Stimulated activated naive CD8-positive, alpha-beta T cell treated with anti-CD3 and anti-CD28 coated beads, Interleukin-15, Interleukin-2, amounts not matched to agents 100 ng/mL and 50 ng/mL, for 24 hours (primary cell): ENCODE measurements around the gene RASL12.

ENCODE experiments used
- H3K27ac Mint-ChIP-seq: one replicate; pipeline ENCODE4 v1.8.0; 2021; ENCODE audit warnings: mild to moderate bottlenecking, mixed read lengths
- H3K27me3 Mint-ChIP-seq: one replicate; pipeline ENCODE4 v1.8.0; 2021; ENCODE audit warnings: mixed read lengths
- H3K36me3 Mint-ChIP-seq: one replicate; pipeline ENCODE4 v1.8.0; 2021; ENCODE audit warnings: low read depth, mixed read lengths
- H3K4me1 Mint-ChIP-seq: one replicate; pipeline ENCODE4 v1.8.0; 2021; ENCODE audit warnings: low read depth, mixed read lengths
- H3K4me3 Mint-ChIP-seq: one replicate; pipeline ENCODE4 v1.8.0; 2021; ENCODE audit warnings: mild to moderate bottlenecking, mixed read lengths
- H3K9me3 Mint-ChIP-seq: one replicate; pipeline ENCODE4 v1.8.0; 2021; ENCODE audit warnings: mixed read lengths

RASL12 gene

GRCh38 chr15:65072617-65073016 lies 4.8 kb upstream of the RASL12 start:
- Mint-ChIP-seq H3K9me3 (no peaks in the 10 kb centered on the region), H3K27ac (no peak overlapping the region), H3K4me3 (no peak overlapping the region), H3K36me3 (no peaks in the 10 kb centered on the region), H3K27me3 (peaks cover 14% of the 10 kb centered on the region), H3K4me1 (peaks cover under 1% of the 10 kb centered on the region)

GRCh38 chr15:65072027-65072426 lies 4.2 kb upstream of the RASL12 start:
- Mint-ChIP-seq H3K27me3 (peaks cover 18% of the 10 kb centered on the region), H3K27ac (no peak overlapping the region)

GRCh38 chr15:65071381-65071811 lies 3.6 kb upstream of the RASL12 start:
- H3K4me1 Mint-ChIP-seq = no peaks in the 10 kb centered on the region
- H3K9me3 Mint-ChIP-seq = no peaks in the 10 kb centered on the region
- H3K4me3 Mint-ChIP-seq = no peak overlapping the region
- peaks cover 21% of the 10 kb centered on the region for H3K27me3 Mint-ChIP-seq
- H3K36me3 Mint-ChIP-seq = no peaks in the 10 kb centered on the region
- H3K27ac Mint-ChIP-seq = no peak overlapping the region

More at GRCh38 chr15:65072027-65072426, 4.2 kb upstream of the RASL12 start:
- Mint-ChIP-seq H3K9me3 (no peaks in the 10 kb centered on the region), H3K36me3 (no peaks in the 10 kb centered on the region), H3K4me3 (no peak overlapping the region), H3K4me1 (no peaks in the 10 kb centered on the region)

DNA sequence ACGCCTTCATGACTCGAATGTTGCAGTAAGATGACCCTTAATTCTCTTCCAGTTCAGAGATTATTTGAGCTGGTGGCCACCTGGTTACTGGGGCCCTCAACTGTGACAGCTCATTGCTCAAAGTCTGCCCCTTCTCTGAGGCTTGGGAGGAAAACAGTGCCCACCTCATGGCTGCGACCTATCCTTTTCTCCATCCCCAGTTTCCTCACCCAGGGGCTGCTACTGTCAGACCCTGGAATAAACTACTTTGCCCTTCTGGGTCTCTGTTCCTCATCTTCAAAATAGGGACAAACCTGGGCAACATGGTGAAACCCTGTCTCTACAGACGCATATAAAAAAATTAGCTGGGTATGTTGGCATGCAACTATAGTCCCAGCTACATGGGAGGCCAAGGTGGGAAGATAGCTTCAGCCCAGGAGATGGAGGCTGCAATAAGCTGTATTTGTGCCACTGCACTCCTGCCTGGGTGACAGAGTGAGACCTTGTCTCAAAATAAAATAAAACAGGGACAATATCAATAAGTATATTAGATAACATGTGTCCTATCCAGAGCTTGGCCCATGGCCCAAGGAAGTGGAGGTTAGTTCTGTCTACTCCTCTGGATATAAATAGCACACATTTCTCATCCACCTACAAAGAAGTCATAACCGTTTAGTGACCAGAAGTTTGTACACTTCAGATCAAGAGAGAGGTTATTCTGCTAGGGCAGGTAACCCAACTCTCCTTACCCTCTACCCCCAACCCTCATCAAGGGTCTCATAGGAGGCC lies 2.2 kb upstream of the RASL12 start:
- Mint-ChIP-seq H3K27me3 (peaks cover 27% of the 10 kb centered on the region), H3K4me1 (no peaks in the 10 kb centered on the region), H3K9me3 (no peaks in the 10 kb centered on the region), H3K36me3 (no peaks in the 10 kb centered on the region), H3K4me3 (no peak overlapping the region), H3K27ac (no peak overlapping the region)

DNA sequence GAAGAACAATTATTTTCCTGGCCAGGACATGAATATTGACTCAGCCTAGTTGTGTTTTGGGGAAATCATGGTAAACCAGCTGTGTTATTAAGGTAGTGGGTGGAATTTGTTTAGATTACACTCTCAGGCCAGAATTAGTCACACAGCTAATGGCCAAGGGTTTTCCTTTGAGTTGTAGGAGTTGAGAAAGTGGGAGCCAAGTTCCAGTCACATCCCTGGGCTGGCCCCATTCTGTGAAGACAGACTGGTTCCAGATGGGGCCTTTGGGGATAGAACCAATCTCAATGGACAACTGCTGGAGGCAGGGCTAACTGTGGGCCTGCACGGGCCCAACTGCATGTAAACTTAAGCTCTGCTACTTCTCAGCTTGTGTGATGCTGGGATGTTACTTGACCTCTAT lies 1.4 kb upstream of the RASL12 start:
- Mint-ChIP-seq H3K36me3 (no peaks in the 10 kb centered on the region), H3K27me3 (peaks cover 27% of the 10 kb centered on the region), H3K4me1 (no peaks in the 10 kb centered on the region), H3K27ac (no peak overlapping the region), H3K9me3 (no peaks in the 10 kb centered on the region), H3K4me3 (no peak overlapping the region)

GRCh38 chr15:65068403-65068788 lies 605 bp upstream of the RASL12 start:
- no peak overlapping the region for H3K4me3 Mint-ChIP-seq
- peaks cover 27% of the 10 kb centered on the region for H3K27me3 Mint-ChIP-seq
- H3K4me1 Mint-ChIP-seq = no peaks in the 10 kb centered on the region
- no peak overlapping the region for H3K27ac Mint-ChIP-seq
- no peaks in the 10 kb centered on the region for H3K9me3 Mint-ChIP-seq
- H3K36me3 Mint-ChIP-seq = no peaks in the 10 kb centered on the region

DNA sequence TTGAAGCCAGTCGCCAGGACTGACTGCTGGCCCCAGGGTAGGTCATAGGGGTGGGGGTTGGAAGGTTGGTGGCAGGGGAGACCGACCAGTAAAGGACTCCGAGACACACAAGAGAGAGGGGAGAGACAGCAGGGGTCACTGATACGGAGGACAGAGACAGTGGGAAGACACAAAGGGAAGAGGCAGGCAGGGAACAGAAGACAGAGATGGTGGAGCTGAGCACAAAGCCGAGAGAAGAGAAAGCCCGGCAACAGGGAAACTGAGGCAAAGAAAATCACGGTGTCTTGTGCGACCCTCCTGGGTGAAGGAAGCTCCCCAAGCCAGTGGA lies 510 bp downstream of the RASL12 start:
- no peaks in the 10 kb centered on the region for H3K4me1 Mint-ChIP-seq
- no peak overlapping the region for H3K4me3 Mint-ChIP-seq
- H3K36me3 Mint-ChIP-seq = no peaks in the 10 kb centered on the region
- H3K27ac Mint-ChIP-seq = no peak overlapping the region
- H3K27me3 Mint-ChIP-seq = peaks cover 27% of the 10 kb centered on the region
- H3K9me3 Mint-ChIP-seq = no peaks in the 10 kb centered on the region

DNA sequence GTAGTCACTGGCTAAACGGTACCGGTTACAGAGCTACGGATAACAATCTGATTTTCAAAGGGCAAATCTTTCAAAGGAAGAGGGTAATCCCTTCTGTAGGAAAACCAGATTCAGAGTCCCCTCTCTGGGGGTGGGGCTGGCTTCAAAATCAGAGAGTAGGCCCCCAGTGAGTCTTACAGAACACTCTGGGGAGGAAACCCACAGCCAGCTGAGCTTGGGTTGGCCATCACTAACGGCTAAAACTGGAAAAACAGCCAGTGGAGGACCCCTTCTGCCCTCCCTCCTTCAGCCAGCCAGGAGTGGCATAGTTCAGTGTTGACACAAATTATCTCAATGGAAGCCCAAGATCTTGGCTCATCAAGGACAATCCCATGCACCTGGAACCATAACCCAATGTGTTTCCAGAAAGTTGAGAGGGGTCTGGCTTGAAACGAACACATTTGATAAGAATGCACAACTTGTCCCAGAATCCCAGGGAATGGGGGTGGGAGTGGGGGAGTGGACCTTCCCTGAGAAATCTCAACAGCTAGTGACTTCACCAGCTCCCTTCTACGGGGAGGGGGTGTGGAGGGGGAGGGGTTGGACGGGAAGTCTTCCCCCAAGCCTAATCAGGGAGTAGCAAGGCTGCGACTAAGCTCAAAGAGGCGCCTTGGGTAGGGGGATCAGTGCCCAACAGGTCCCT lies 1.0 kb downstream of the RASL12 start:
- H3K4me1 Mint-ChIP-seq = no peaks in the 10 kb centered on the region
- H3K27me3 Mint-ChIP-seq = peaks cover 27% of the 10 kb centered on the region
- H3K9me3 Mint-ChIP-seq = no peaks in the 10 kb centered on the region
- H3K4me3 Mint-ChIP-seq = no peak overlapping the region
- no peaks in the 10 kb centered on the region for H3K36me3 Mint-ChIP-seq
- no peak overlapping the region for H3K27ac Mint-ChIP-seq

GRCh38 chr15:65066001-65066634 lies 1.7 kb downstream of the RASL12 start:
- Mint-ChIP-seq H3K27ac (no peak overlapping the region), H3K27me3 (peaks cover 27% of the 10 kb centered on the region), H3K9me3 (no peaks in the 10 kb centered on the region), H3K4me3 (no peak overlapping the region), H3K36me3 (no peaks in the 10 kb centered on the region), H3K4me1 (no peaks in the 10 kb centered on the region)

DNA sequence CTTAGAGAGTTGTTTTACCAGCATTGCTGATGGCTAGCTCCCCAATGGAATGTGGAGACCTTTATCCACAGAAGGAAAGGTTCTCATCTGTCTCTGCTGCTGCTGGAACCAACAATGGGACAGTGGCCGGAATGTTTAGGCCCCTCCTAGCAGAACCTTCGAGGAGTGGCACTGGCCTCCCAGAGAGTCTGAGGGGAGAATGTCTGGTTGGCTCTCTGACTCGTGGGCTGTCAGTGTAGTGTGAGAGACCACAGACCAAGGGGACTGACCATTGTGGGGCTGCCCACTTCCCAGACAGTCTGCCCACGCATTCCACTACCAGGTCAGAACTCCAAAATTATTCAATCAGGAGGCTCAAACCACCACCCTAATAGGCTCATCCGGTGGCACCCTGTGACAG lies 5.1 kb downstream of the RASL12 start:
- Mint-ChIP-seq H3K9me3 (no peaks in the 10 kb centered on the region), H3K4me3 (no peak overlapping the region), H3K27ac (no peak overlapping the region), H3K4me1 (no peaks in the 10 kb centered on the region), H3K36me3 (no peaks in the 10 kb centered on the region), H3K27me3 (peaks cover 20% of the 10 kb centered on the region)

GRCh38 chr15:65062061-65062460 lies 5.7 kb downstream of the RASL12 start:
- H3K4me1 Mint-ChIP-seq = no peaks in the 10 kb centered on the region
- H3K27me3 Mint-ChIP-seq = peaks cover 16% of the 10 kb centered on the region
- H3K9me3 Mint-ChIP-seq = no peaks in the 10 kb centered on the region
- no peak overlapping the region for H3K4me3 Mint-ChIP-seq
- H3K36me3 Mint-ChIP-seq = no peaks in the 10 kb centered on the region
- H3K27ac Mint-ChIP-seq = no peak overlapping the region

DNA sequence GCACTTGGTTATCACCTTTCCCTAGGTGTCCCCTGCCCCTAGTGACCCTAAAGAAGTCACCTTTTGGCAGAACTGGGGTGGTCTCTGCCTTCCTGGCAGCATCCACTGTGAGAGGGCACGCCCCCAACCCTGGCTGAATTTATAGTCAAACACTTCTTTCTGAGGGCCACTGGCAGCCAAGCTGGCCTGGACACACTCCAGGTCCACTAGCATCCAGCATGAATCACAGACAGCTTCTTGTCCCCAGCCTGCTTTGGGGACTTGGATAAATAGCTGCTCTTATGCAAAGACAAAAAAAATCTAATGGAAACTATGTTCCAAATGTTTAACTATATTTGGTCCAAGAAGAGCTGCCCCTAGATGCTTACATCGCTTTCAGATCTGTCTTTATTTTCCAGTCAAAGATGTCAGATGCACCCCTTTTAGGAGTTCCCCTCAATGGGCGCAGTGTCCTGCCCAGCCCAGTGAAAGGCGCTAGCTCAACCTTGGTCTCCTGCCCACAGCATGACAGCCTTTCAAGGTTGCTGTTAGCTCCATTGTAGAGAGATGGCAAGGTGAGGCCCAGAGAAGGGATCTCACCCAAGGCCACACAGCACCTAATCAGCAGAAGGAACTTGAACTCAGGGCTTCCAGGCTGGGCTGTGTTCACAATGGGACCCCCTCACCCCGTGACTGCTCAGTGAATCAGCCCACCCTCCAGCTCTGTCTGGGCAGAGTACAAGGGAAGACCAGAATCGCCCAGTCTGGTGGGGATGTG lies 7.0 kb downstream of the RASL12 start:
- no peaks in the 10 kb centered on the region for H3K9me3 Mint-ChIP-seq
- H3K27me3 Mint-ChIP-seq = peaks cover 5% of the 10 kb centered on the region
- H3K36me3 Mint-ChIP-seq = no peaks in the 10 kb centered on the region
- H3K4me1 Mint-ChIP-seq = no peaks in the 10 kb centered on the region
- no peak overlapping the region for H3K4me3 Mint-ChIP-seq
- H3K27ac Mint-ChIP-seq = no peak overlapping the region

DNA sequence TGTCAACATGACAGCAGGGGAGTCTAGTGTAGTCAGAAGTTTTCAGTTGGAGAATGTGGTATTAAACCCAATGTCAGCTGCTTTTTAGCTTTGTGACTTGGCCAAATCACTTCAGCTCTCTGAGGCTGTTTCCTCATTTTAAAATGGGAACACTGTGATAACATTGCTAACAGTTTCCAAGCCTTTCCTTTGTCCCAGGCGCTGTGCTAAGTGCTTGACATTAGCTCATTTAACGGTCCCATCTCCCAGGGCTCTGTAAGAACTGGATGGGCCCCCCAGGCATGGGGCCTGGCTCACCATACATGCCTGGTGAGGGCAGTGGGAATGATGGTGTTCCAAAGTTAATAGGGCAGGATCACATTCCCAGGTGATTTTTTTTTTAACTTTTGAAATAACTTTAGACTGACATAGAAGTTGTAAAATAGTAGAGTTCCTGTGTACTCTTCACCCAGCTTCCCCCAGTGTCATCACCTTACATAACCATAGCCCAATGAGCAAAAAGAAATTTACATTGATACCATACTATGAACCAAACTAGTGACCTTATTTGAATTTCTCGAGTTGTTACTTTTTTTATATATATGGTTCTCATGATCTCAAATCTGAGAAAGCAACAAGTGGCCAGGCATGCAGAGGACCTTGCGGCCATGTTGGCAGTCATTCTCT lies 7.7 kb downstream of the RASL12 start:
- no peaks in the 10 kb centered on the region for H3K27me3 Mint-ChIP-seq
- no peaks in the 10 kb centered on the region for H3K9me3 Mint-ChIP-seq
- no peak overlapping the region for H3K4me3 Mint-ChIP-seq
- no peaks in the 10 kb centered on the region for H3K36me3 Mint-ChIP-seq
- H3K27ac Mint-ChIP-seq = no peak overlapping the region
- peaks cover 3% of the 10 kb centered on the region for H3K4me1 Mint-ChIP-seq

DNA sequence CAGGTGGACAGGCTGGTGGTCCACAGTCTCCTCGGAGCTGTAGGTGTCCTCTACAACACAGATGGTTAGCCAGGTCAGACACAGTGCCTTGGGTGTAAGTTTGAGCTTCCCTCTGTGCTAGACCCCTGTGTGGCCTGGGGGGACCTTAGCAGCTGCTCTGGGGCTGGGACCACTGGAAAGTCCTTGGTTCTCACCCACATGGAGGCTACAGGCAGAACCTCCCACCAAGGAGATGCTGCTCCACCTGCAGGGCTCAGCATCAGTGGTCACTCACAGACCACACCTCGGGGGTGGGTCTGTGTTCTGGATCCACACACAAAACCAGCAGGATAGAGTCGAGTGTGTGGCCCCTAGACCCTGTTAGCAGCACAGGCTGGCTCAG lies 8.4 kb downstream of the RASL12 start:
- H3K36me3 Mint-ChIP-seq = no peaks in the 10 kb centered on the region
- H3K4me1 Mint-ChIP-seq = peaks cover 3% of the 10 kb centered on the region
- H3K4me3 Mint-ChIP-seq = no peak overlapping the region
- no peaks in the 10 kb centered on the region for H3K9me3 Mint-ChIP-seq
- H3K27ac Mint-ChIP-seq = no peak overlapping the region
- H3K27me3 Mint-ChIP-seq = no peaks in the 10 kb centered on the region
